H1 (cell line): ENCODE measurements around the gene MCM8. TPM values are rescaled to one million over a fixed set of nuclear protein-coding genes. Genes with fewer than 3 reads are reported as not detected.

Source experiments
- BACH1 ChIP-seq: IDR thresholded peaks from 2 replicates; pipeline ENCODE4 v1.6.1; 2012; ENCODE audit warnings: low read length, improper control_type of control experiment
- SP2 ChIP-seq: IDR thresholded peaks from 2 replicates; pipeline ENCODE4 v1.6.1; 2012; ENCODE audit warnings: mild to moderate bottlenecking, low read length, inconsistent platforms
- TBP ChIP-seq: IDR thresholded peaks from 2 replicates; pipeline ENCODE4 v1.6.1; 2011; ENCODE audit warnings: low read depth, low read length, improper control_type of control experiment
- polyA plus RNA-seq, 7 experiments: library from polyadenylated mRNA; depleted of rRNA in 3 of 7; stranded (reverse) in 5 of 7; unstranded in 2 of 7; fragments of >200 nt in 5 of 7; fragments of 200-250 nt in 2 of 7; gene quantifications; 1 replicate in 5 of 7; 2 replicates in 1 of 7; 4 replicates in 1 of 7; pipeline versions ENCODE4 v1.2.1 to v1.2.3, GENCODE V29; 2011 to 2013; ENCODE audit warnings: missing spikeins in 2 of 7, mixed read lengths in 2 of 7
- total RNA-seq: library from RNA; stranded (reverse); fragmentation: NEBNext Ultra II Directional; extraction: Animal tissue kit (Norgen Biotek cat#: 25700); gene quantifications from 2 replicates; pipeline ENCODE4 v1.2.1, GENCODE V29; 2021

MCM8 gene
- total and polyA plus RNA-seq, 2 of the 8 experiments (the other 6 are each of a cell fraction or from before 2014, with no cell fraction given), result 7.1 to 31.9 TPM

GRCh38 chr20:5936238-5936637 lies 14.2 kb upstream of the MCM8 start (continued):
- TF ChIP-seq BACH1 (no peak), SP2 (no peak), TBP (no peak)
